Esophagus muscularis mucosa (tissue), 3 donors: ENCODE measurements around the gene PRRG1.

ENCODE experiments used
- POLR2A ChIP-seq: fragments of 450-650 bp; IDR thresholded peaks from one replicate; pipeline ENCODE4 v1.6.1; 2017; ENCODE audit warnings: antibody characterized with exemption, moderate library complexity, mild to moderate bottlenecking, low read depth
- TF ChIP-seq, protein P1 (sequence below), 3 experiments: fragments of 200-600 bp in 2 of 3; fragments of 450-650 bp in 1 of 3; sonication (generic) in 2 of 3; IDR thresholded peaks; one replicate each; pipeline ENCODE4 v1.5.1; 2017 to 2019; ENCODE audit warnings: antibody characterized with exemption in 3 of 3, mild to moderate bottlenecking in 2 of 3, moderate library complexity in 1 of 3

DNA sequence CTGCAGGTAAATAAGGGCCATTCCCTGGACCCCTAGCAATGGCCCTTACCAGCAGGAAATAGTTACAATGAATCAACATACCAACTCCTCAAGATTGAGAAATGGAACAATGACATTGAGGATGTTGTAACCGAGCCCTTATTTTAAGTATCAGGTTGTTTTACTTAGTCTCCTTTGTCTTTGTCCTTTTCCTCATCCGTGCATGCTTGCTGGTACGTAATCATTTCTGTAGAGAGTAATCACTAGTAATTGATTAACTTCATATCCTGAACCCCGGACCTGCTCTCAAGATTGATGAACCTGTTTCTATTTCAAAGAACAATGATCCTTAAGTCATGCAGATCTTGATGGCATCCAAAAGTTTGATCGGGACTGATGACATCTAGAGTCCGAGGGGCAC is 123.7 kb downstream of the PRRG1 start:
- TF ChIP-seq, protein P1, sequence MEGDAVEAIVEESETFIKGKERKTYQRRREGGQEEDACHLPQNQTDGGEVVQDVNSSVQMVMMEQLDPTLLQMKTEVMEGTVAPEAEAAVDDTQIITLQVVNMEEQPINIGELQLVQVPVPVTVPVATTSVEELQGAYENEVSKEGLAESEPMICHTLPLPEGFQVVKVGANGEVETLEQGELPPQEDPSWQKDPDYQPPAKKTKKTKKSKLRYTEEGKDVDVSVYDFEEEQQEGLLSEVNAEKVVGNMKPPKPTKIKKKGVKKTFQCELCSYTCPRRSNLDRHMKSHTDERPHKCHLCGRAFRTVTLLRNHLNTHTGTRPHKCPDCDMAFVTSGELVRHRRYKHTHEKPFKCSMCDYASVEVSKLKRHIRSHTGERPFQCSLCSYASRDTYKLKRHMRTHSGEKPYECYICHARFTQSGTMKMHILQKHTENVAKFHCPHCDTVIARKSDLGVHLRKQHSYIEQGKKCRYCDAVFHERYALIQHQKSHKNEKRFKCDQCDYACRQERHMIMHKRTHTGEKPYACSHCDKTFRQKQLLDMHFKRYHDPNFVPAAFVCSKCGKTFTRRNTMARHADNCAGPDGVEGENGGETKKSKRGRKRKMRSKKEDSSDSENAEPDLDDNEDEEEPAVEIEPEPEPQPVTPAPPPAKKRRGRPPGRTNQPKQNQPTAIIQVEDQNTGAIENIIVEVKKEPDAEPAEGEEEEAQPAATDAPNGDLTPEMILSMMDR (IDR thresholded peaks at IDR 0.05) = no peak
- no peak for TF ChIP-seq POLR2A
